Measurements from ENCODE around the gene ZGLP1. TPM values are rescaled to one million over a fixed set of nuclear protein-coding genes. Genes with fewer than 3 reads are reported as not detected.

Gene ZGLP1
- total RNA-seq, 1 donor from 2014 or later: 3.4 TPM

- H3K27me3 ChIP-seq (ENCODE audit: insufficient read depth, low read length): no peaks in the 10 kb centered on the region
- H3K27ac ChIP-seq (ENCODE audit: low read depth, low read length): no peak overlapping the region
- no peak overlapping the region for H3K9ac ChIP-seq (ENCODE audit: low read length)
- no peaks in the 10 kb centered on the region for H3K79me2 ChIP-seq (ENCODE audit: insufficient read depth, low read length)
- no peak for TF ChIP-seq CTCF (IDR thresholded peaks at IDR 0.05; ENCODE audit: insufficient read depth, low read depth, low read length)
- TF ChIP-seq EZH2 (IDR thresholded peaks at IDR 0.05; ENCODE audit: insufficient read depth, low read length): no peak
- H3K4me3 ChIP-seq (ENCODE audit: insufficient read depth, low read depth, low read length): no peak overlapping the region
- DNase-seq (ENCODE audit: low read depth) (no peak), FAIRE-seq (no peak)
- Mint-ChIP-seq H3K36me3 (ENCODE audit: low read depth, unreplicated experiment) (no peaks in the 10 kb centered on the region), H3K27ac (ENCODE audit: unreplicated experiment) (no peak overlapping the region), H3K4me3 (ENCODE audit: unreplicated experiment) (no peak overlapping the region), H3K4me1 (ENCODE audit: low read depth, unreplicated experiment) (no peaks in the 10 kb centered on the region), H3K9me3 (ENCODE audit: unreplicated experiment) (no peaks in the 10 kb centered on the region), H3K27me3 (ENCODE audit: low read depth, unreplicated experiment) (peaks cover 9% of the 10 kb centered on the region)
- peaks cover 3% of the 10 kb centered on the region for H3K4me1 ChIP-seq (ENCODE audit: insufficient read depth, low read length)
- no peak overlapping the region for H2AFZ ChIP-seq (ENCODE audit: low read depth, low read length)
- H4K20me1 ChIP-seq (ENCODE audit: insufficient read depth, low read length): no peaks in the 10 kb centered on the region
- H3K36me3 ChIP-seq (ENCODE audit: insufficient read depth, low read length): no peaks in the 10 kb centered on the region
- no peaks in the 10 kb centered on the region for H3K9me3 ChIP-seq (ENCODE audit: insufficient read depth, low read depth, low read length)
- no peak overlapping the region for H3K4me2 ChIP-seq (ENCODE audit: low read length)
Observed at GRCh38 chr19:10343495-10343894, 33.9 kb upstream of the ZGLP1 start.

DNA sequence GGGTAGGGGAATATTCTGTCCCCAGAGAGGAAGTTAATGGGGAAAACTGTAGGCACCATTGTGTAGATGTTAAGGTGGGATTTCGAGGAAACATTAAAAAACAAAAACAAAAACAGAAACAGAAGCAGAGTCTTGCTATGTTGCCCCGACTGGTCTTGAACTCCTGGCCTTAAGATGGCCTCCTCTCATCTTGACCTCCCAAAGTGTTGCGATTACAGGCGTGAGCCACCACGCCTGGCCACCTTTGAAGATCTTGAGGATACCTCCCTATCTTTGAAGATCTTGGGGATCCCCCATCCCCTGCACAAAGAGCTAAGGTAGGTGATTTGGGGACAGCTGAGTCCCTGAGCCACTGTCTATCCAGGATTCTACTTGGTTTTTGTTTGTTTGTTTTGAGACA, 30.4 kb upstream of the ZGLP1 start:
- Mint-ChIP-seq H3K27me3 (ENCODE audit: low read depth, unreplicated experiment) (peaks cover 11% of the 10 kb centered on the region), H3K4me3 (ENCODE audit: unreplicated experiment) (no peak overlapping the region), H3K4me1 (ENCODE audit: low read depth, unreplicated experiment) (no peaks in the 10 kb centered on the region), H3K9me3 (ENCODE audit: unreplicated experiment) (no peaks in the 10 kb centered on the region), H3K27ac (ENCODE audit: unreplicated experiment) (no peak overlapping the region), H3K36me3 (ENCODE audit: low read depth, unreplicated experiment) (no peaks in the 10 kb centered on the region)
- H3K4me3 ChIP-seq (ENCODE audit: insufficient read depth, low read depth, low read length): no peak overlapping the region
- no peaks in the 10 kb centered on the region for H4K20me1 ChIP-seq (ENCODE audit: insufficient read depth, low read length)
- no peak overlapping the region for H2AFZ ChIP-seq (ENCODE audit: low read depth, low read length)
- DNase-seq (ENCODE audit: low read depth) (no peak), FAIRE-seq (no peak)
- TF ChIP-seq CTCF (IDR thresholded peaks at IDR 0.05; ENCODE audit: insufficient read depth, low read depth, low read length) (no peak), EZH2 (IDR thresholded peaks at IDR 0.05; ENCODE audit: insufficient read depth, low read length) (no peak)
- H3K36me3 ChIP-seq (ENCODE audit: insufficient read depth, low read length): no peaks in the 10 kb centered on the region
- H3K79me2 ChIP-seq (ENCODE audit: insufficient read depth, low read length): no peaks in the 10 kb centered on the region
- H3K9me3 ChIP-seq (ENCODE audit: insufficient read depth, low read depth, low read length): no peaks in the 10 kb centered on the region
- H3K27ac ChIP-seq (ENCODE audit: low read depth, low read length): no peak overlapping the region
- no peak overlapping the region for H3K9ac ChIP-seq (ENCODE audit: low read length)
- H3K4me1 ChIP-seq (ENCODE audit: insufficient read depth, low read length): peaks cover 3% of the 10 kb centered on the region
- no peak overlapping the region for H3K4me2 ChIP-seq (ENCODE audit: low read length)
- H3K27me3 ChIP-seq (ENCODE audit: insufficient read depth, low read length): no peaks in the 10 kb centered on the region

DNA sequence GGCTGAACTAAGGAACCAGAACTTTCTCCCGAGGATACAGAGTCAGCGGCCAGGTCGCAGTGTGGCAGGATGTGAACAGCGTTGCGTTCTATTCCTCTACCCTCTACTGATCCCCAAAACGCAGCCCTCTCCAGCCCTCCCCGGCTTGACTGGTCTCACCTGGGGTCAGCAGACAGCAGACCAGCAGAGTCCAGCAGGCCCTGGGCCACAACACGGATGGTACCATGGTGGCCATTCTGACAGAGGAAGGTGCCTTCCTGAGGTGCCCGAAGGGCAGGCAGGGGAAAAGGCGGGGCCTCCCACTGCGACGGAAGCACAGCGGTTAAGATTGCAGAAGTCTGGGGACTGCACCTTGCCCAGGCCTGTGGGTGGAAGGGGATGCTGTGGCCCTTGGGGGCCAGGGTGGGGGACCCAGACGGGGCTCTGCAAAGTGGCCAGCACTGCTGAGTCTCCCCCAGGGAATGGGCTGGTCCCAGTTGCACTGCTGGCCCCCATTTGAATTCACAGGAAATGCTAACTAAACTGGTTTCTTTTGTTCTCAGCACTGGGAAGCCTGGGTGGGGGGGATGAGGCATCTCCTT, 29.9 kb upstream of the ZGLP1 start, which contains the start of gene ICAM3:
TSS of gene ICAM3 (minus strand) at position 245 of the 581 bp plus-strand sequence. CDS start at position 235, 10 bp downstream.
- Histone ChIP-seq H3K36me3 (ENCODE audit: insufficient read depth, low read length) (no peaks in the 10 kb centered on the region), H3K9me3 (ENCODE audit: insufficient read depth, low read depth, low read length) (no peaks in the 10 kb centered on the region), H3K27me3 (ENCODE audit: insufficient read depth, low read length) (no peaks in the 10 kb centered on the region), H3K4me1 (ENCODE audit: insufficient read depth, low read length) (peaks cover 2% of the 10 kb centered on the region), H4K20me1 (ENCODE audit: insufficient read depth, low read length) (no peaks in the 10 kb centered on the region), H3K79me2 (ENCODE audit: insufficient read depth, low read length) (no peaks in the 10 kb centered on the region), H3K4me2 (ENCODE audit: low read length) (no peak within 1 kb of the TSS), H3K9ac (ENCODE audit: low read length) (no peak within 1 kb of the TSS), H2AFZ (ENCODE audit: low read depth, low read length) (peak within 1 kb of the TSS; percentile 4), H3K27ac (ENCODE audit: low read depth, low read length) (no peak within 1 kb of the TSS), H3K4me3 (ENCODE audit: insufficient read depth, low read depth, low read length) (no peak within 1 kb of the TSS)
- no peaks in the 10 kb centered on the region for H3K9me3 Mint-ChIP-seq (ENCODE audit: unreplicated experiment)
- H3K36me3 Mint-ChIP-seq (ENCODE audit: low read depth, unreplicated experiment): no peaks in the 10 kb centered on the region
- DNase-seq (ENCODE audit: low read depth): no peak
- FAIRE-seq: no peak
- no peak for TF ChIP-seq EZH2 (IDR thresholded peaks at IDR 0.05; ENCODE audit: insufficient read depth, low read length)
- no peak within 1 kb of the TSS for H3K4me3 Mint-ChIP-seq (ENCODE audit: unreplicated experiment)
- peaks cover 11% of the 10 kb centered on the region for H3K27me3 Mint-ChIP-seq (ENCODE audit: low read depth, unreplicated experiment)
- H3K4me1 Mint-ChIP-seq (ENCODE audit: low read depth, unreplicated experiment): no peaks in the 10 kb centered on the region
- H3K27ac Mint-ChIP-seq (ENCODE audit: unreplicated experiment): peak within 1 kb of the TSS; percentile 20

All from astrocyte (in vitro differentiated cells and primary cell).